CD14-positive monocyte (primary cell): Measurements from ENCODE around the gene FBXW7. TPM values are rescaled to one million over a fixed set of nuclear protein-coding genes. Genes with fewer than 3 reads are reported as not detected.

Experiments
- DNase-seq, 3 donors: peaks; one replicate each; pipeline ENCODE4 v3.0.0-alpha.2; 2011 to 2022
- H2AFZ ChIP-seq: 2 replicates; pipeline ENCODE4 v1.6.0; 2012; ENCODE audit warnings: mild to moderate bottlenecking, low read depth, low read length, inconsistent platforms; ENCODE audit not compliant: insufficient read depth, poor library complexity, severe bottlenecking
- H3K27ac ChIP-seq, 2 donors: 1 replicate in 1 of 2; 2 replicates in 1 of 2; pipeline ENCODE4 v1.5.1; 2012 to 2013; ENCODE audit warnings: low read length in 2 of 2, control low read depth in 1 of 2, inconsistent platforms in 1 of 2, low read depth in 1 of 2, mild to moderate bottlenecking in 1 of 2
- H3K27me3 ChIP-seq, 2 donors: one replicate each; pipeline versions ENCODE4 v1.6.0 to v1.6.1; 2011 to 2013; ENCODE audit warnings: low read length in 2 of 2; ENCODE audit not compliant: control insufficient read depth in 2 of 2, insufficient read depth in 2 of 2
- H3K36me3 ChIP-seq, 2 donors: replicated peaks in 1 of 2; 1 replicate in 1 of 2; 2 replicates in 1 of 2; pipeline versions ENCODE4 v1.5.1 to v1.6.1; 2012 to 2013; ENCODE audit warnings: low read length in 2 of 2, control low read depth in 1 of 2, inconsistent platforms in 1 of 2, mild to moderate bottlenecking in 1 of 2; ENCODE audit not compliant: insufficient read depth in 2 of 2, control insufficient read depth in 1 of 2
- H3K4me1 ChIP-seq, 2 donors: 1 replicate in 1 of 2; 2 replicates in 1 of 2; pipeline versions ENCODE4 v1.5.1 to v1.6.1; 2012 to 2013; ENCODE audit warnings: low read length in 2 of 2, control low read depth in 1 of 2, inconsistent platforms in 1 of 2, mild to moderate bottlenecking in 1 of 2, moderate library complexity in 1 of 2; ENCODE audit not compliant: insufficient read depth in 2 of 2, control insufficient read depth in 1 of 2
- H3K4me2 ChIP-seq: replicated peaks from 2 replicates; pipeline ENCODE3; 2012; ENCODE audit warnings: low read length, moderate library complexity, mild to moderate bottlenecking; ENCODE audit not compliant: poor library complexity, severe bottlenecking; ENCODE audit errors: extremely low read depth
- H3K4me3 ChIP-seq, 3 experiments: fragments of 200-600 bp in 1 of 3; sonication (generic) in 1 of 3; replicated peaks in 1 of 3; 1 replicate in 2 of 3; 2 replicates in 1 of 3; pipeline ENCODE4 v1.5.1; 2011 to 2013; ENCODE audit warnings: low read length in 3 of 3, mild to moderate bottlenecking in 3 of 3, control low read depth in 2 of 3, low read depth in 2 of 3, inconsistent platforms in 1 of 3, moderate library complexity in 1 of 3
- H3K79me2 ChIP-seq: 2 replicates; pipeline ENCODE4 v1.6.0; 2012; ENCODE audit warnings: mild to moderate bottlenecking, control low read depth, inconsistent platforms, low read length, moderate library complexity; ENCODE audit not compliant: insufficient read depth
- H3K9ac ChIP-seq: 2 replicates; pipeline ENCODE4 v1.6.0; 2017; ENCODE audit warnings: low read length, mild to moderate bottlenecking; ENCODE audit not compliant: insufficient read depth, poor library complexity, severe bottlenecking
- H3K9me3 ChIP-seq, 2 donors: replicated peaks in 1 of 2; 1 replicate in 1 of 2; 2 replicates in 1 of 2; pipeline versions ENCODE4 v1.5.1 to v1.6.1; 2012 to 2013; ENCODE audit warnings: low read length in 2 of 2, control low read depth in 1 of 2; ENCODE audit not compliant: control insufficient read depth in 1 of 2, insufficient read depth in 1 of 2
- H4K20me1 ChIP-seq: 2 replicates; pipeline ENCODE4 v1.6.0; 2012; ENCODE audit warnings: mild to moderate bottlenecking, low read length, control low read depth, moderate library complexity; ENCODE audit not compliant: insufficient read depth
- H3K27ac Mint-ChIP-seq, 7 donors: one replicate each; pipeline ENCODE4 v1.8.0; 2020; ENCODE audit warnings: mild to moderate bottlenecking in 7 of 7, mixed read lengths in 7 of 7, moderate library complexity in 6 of 7, inconsistent platforms in 2 of 7
- H3K27me3 Mint-ChIP-seq, 3 donors: one replicate each; pipeline ENCODE4 v1.8.0; 2021 to 2022; ENCODE audit warnings: low read depth in 3 of 3, mild to moderate bottlenecking in 3 of 3, mixed read lengths in 3 of 3, moderate library complexity in 3 of 3, inconsistent platforms in 1 of 3
- H3K36me3 Mint-ChIP-seq, 2 donors: one replicate each; pipeline ENCODE4 v1.8.0; 2020; ENCODE audit warnings: mixed read lengths in 2 of 2, inconsistent platforms in 1 of 2, mild to moderate bottlenecking in 1 of 2
- H3K4me1 Mint-ChIP-seq: one replicate; pipeline ENCODE4 v1.8.0; 2020; ENCODE audit warnings: mild to moderate bottlenecking, mixed read lengths
- H3K4me3 Mint-ChIP-seq, 2 donors: one replicate each; pipeline ENCODE4 v1.8.0; 2020; ENCODE audit warnings: mild to moderate bottlenecking in 2 of 2, mixed read lengths in 2 of 2, moderate library complexity in 1 of 2
- H3K9me3 Mint-ChIP-seq, 7 donors: one replicate each; pipeline ENCODE4 v1.8.0; 2020 to 2022; ENCODE audit warnings: mixed read lengths in 7 of 7, mild to moderate bottlenecking in 6 of 7, moderate library complexity in 6 of 7, inconsistent platforms in 2 of 7
- WGBS: methylation state at CpG from one replicate; pipeline ENCODE4 v1.1.5; 2013; ENCODE audit warnings: missing lambda C conversion rate; ENCODE audit not compliant: insufficient coverage; 5-methylcytosine and 5-hydroxymethylcytosine counted together
- intact Hi-C, 2 donors: fragments of 100-400 bp; cut with micrococcal nuclease; formaldehyde crosslinking; loops; one replicate each; pipeline versions ENCODE4 v1.15.0 to v1.15.1; 2023
- polyA plus RNA-seq, 3 donors: library from polyadenylated mRNA; depleted of rRNA in 1 of 3; unstranded in 2 of 3; stranded (reverse) in 1 of 3; fragments of 300-500 nt in 2 of 3; fragments of >200 nt in 1 of 3; fragmentation: Illumina TruSeq in 2 of 3; gene quantifications; 1 replicate in 2 of 3; 2 replicates in 1 of 3; pipeline ENCODE4 v1.2.3, GENCODE V29; 2012 to 2021
- TF ChIP-seq, protein P1 (sequence below): fragments of 200-600 bp; IDR thresholded peaks from one replicate; pipeline ENCODE4 v1.8.0; 2022; ENCODE audit warnings: antibody characterized with exemption, mild to moderate bottlenecking

Gene FBXW7
- polyA plus RNA-seq, 3 donors = 25.1 to 44.9 (median 35.6) TPM

DNA sequence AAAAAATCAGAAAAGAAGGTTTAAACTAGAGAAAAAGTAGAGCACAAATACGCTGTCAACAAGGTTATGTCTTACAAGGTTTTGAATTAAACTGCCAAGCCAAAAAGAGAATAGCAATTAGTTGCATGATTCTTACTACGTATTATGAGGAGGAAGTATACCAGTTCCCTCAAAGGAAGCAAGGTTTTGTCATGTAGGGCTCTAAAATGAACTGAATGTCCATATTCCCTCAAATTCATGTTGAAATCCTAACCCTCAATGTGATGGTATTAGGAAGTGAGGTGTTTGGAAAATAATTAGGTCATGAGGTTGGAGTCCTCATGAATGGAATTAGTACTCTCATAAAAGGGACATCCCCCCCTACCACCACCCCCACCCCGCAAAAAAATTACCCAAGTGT lies 201.0 kb downstream of the FBXW7 start:
- peak overlapping the region in 2 of 7 donors; percentile 56 to 73 for H3K27ac Mint-ChIP-seq
- H3K36me3 Mint-ChIP-seq = peaks cover 64 to 79% of the 10 kb centered on the region in 2 donors
- Histone ChIP-seq H3K4me1 (no peaks in the 10 kb centered on the region), H4K20me1 (peaks cover 10% of the 10 kb centered on the region), H2AFZ (no peak overlapping the region), H3K36me3 (peaks cover 56 to 96% of the 10 kb centered on the region in 2 donors), H3K4me2 (no peak overlapping the region), H3K27ac (peak overlapping the region in 1 of 2 donors; percentile 21), H3K27me3 (no peaks in the 10 kb centered on the region), H3K79me2 (no peaks in the 10 kb centered on the region), H3K4me3 (no peak overlapping the region), H3K9ac (no peak overlapping the region), H3K9me3 (no peaks in the 10 kb centered on the region)
- H3K4me1 Mint-ChIP-seq = no peaks in the 10 kb centered on the region
- no CpG with 5 or more reads among the region's 3 CpGs for WGBS
- TF ChIP-seq, protein P1, sequence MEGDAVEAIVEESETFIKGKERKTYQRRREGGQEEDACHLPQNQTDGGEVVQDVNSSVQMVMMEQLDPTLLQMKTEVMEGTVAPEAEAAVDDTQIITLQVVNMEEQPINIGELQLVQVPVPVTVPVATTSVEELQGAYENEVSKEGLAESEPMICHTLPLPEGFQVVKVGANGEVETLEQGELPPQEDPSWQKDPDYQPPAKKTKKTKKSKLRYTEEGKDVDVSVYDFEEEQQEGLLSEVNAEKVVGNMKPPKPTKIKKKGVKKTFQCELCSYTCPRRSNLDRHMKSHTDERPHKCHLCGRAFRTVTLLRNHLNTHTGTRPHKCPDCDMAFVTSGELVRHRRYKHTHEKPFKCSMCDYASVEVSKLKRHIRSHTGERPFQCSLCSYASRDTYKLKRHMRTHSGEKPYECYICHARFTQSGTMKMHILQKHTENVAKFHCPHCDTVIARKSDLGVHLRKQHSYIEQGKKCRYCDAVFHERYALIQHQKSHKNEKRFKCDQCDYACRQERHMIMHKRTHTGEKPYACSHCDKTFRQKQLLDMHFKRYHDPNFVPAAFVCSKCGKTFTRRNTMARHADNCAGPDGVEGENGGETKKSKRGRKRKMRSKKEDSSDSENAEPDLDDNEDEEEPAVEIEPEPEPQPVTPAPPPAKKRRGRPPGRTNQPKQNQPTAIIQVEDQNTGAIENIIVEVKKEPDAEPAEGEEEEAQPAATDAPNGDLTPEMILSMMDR = no peak
- intact Hi-C loops = no loop called here
- no peak for DNase-seq
- no peaks in the 10 kb centered on the region for H3K27me3 Mint-ChIP-seq
- H3K9me3 Mint-ChIP-seq = no peaks in the 10 kb centered on the region
- no peak overlapping the region for H3K4me3 Mint-ChIP-seq

GRCh38 chr4:152331042-152331441 lies 204.8 kb downstream of the FBXW7 start:
- H3K27ac Mint-ChIP-seq = no peak overlapping the region
- no peaks in the 10 kb centered on the region for H3K4me1 ChIP-seq
- H3K4me2 ChIP-seq = no peak overlapping the region
- H3K4me1 Mint-ChIP-seq = no peaks in the 10 kb centered on the region
- H3K27me3 Mint-ChIP-seq = no peaks in the 10 kb centered on the region
- no peak overlapping the region for H3K4me3 ChIP-seq
- intact Hi-C loops = no loop called here
- H2AFZ ChIP-seq = no peak overlapping the region
- no peak overlapping the region for H3K9ac ChIP-seq
- TF ChIP-seq, protein P1 = no peak
- no peak for DNase-seq
- H4K20me1 ChIP-seq = peaks cover 6% of the 10 kb centered on the region
- no peaks in the 10 kb centered on the region for H3K9me3 Mint-ChIP-seq
- peaks cover 72 to 97% of the 10 kb centered on the region in 2 donors for H3K36me3 ChIP-seq
- no CpG with 5 or more reads among the region's 2 CpGs for whole genome bisulfite sequencing
- H3K27me3 ChIP-seq = no peaks in the 10 kb centered on the region
- H3K36me3 Mint-ChIP-seq = peaks cover 69 to 83% of the 10 kb centered on the region in 2 donors
- H3K79me2 ChIP-seq = no peaks in the 10 kb centered on the region
- no peak overlapping the region for H3K27ac ChIP-seq
- no peaks in the 10 kb centered on the region for H3K9me3 ChIP-seq
- no peak overlapping the region for H3K4me3 Mint-ChIP-seq
